ENCODE results near the gene ADCY1. TPM values are rescaled to one million over a fixed set of nuclear protein-coding genes. Genes with fewer than 3 reads are reported as not detected.

ADCY1 gene
- total RNA-seq, 2 experiments from 2014 or later: 0.03 TPM; not detected in 1

- TF ChIP-seq CTCF (IDR thresholded peaks at IDR 0.05): no peak
- H3K9me3 ChIP-seq (ENCODE audit: control insufficient read depth in 1 of 2, insufficient read depth in 1 of 2, low read length in 2 of 2): no peaks in the 10 kb centered on the region
- no peak overlapping the region for H3K27ac ChIP-seq (ENCODE audit: low read depth in 1 of 2, low read length in 2 of 2)
- no peak overlapping the region for H3K4me3 ChIP-seq (ENCODE audit: low read length)
- H3K27me3 ChIP-seq (ENCODE audit: control insufficient read depth in 1 of 2, insufficient read depth in 2 of 2, low read length in 2 of 2): no peaks in the 10 kb centered on the region
- Mint-ChIP-seq H3K36me3 (ENCODE audit: low read depth) (no peaks in the 10 kb centered on the region), H3K4me1 (ENCODE audit: low read depth) (no peaks in the 10 kb centered on the region), H3K9me3 (no peaks in the 10 kb centered on the region), H3K27ac (no peak overlapping the region), H3K4me3 (no peak overlapping the region), H3K27me3 (peaks cover 4% of the 10 kb centered on the region)
- DNase-seq (no peak), ATAC-seq (ENCODE audit: poor library complexity) (no peak)
- H3K36me3 ChIP-seq (ENCODE audit: insufficient read depth, low read length): no peaks in the 10 kb centered on the region
- ChIA-PET CTCF (interaction anchor here (0.9 kb wide), 1 partner anchor 24 kb away, joined by 3 read pairs; no protein-coding TSS in a partner anchor), POLR2A (no interaction called here)
- intact Hi-C loops (cut with DNase I, micrococcal nuclease): no loop called here
- no peaks in the 10 kb centered on the region for H3K4me1 ChIP-seq (ENCODE audit: insufficient read depth, low read length)
These were observed 117.9 kb downstream of the ADCY1 start for GRCh38 chr7:45692031-45692430.

DNA sequence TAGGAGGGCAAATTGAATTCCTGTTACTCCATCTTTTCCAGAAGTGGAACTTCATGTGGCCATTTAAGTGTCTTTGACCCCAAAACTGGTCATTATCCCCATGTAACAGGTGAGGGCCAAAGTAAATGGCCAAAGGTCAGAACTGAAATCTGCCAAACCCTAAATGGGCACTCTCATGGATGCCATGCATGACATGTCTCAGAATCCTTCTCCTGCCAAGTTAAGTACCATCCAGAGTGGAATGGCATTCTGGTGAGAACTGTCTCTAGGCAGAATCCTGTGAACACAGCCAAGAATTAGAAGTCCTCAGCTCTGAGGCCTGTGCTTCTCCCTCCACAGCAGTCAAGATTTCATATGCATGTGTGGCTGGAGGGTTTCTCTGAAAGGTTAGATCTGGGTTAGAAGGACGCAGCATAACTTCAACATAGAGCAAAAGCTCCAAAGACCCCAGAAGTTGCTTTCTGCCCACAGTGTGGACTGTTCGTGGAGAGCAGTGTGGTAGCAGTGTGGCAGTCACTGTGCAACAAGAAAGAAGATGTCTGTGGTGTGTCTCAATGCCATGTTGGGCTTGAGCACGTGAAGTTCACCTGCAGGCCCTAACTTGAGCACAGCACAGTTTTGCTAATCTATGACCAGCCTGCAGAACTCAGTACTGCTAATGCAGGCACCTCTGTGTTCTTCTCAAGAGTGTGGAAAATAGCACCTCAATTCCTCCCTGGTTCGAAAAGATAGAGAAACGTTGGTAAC, 121.3 kb downstream of the ADCY1 start:
- no peaks in the 10 kb centered on the region for H3K36me3 ChIP-seq (ENCODE audit: insufficient read depth, low read length)
- no peak overlapping the region for H3K27ac ChIP-seq (ENCODE audit: low read depth in 1 of 2, low read length in 2 of 2)
- H3K4me1 ChIP-seq (ENCODE audit: insufficient read depth, low read length): no peaks in the 10 kb centered on the region
- TF ChIP-seq CTCF (IDR thresholded peaks at IDR 0.05): no peak
- no peaks in the 10 kb centered on the region for H3K9me3 ChIP-seq (ENCODE audit: control insufficient read depth in 1 of 2, insufficient read depth in 1 of 2, low read length in 2 of 2)
- no peaks in the 10 kb centered on the region for H3K36me3 Mint-ChIP-seq (ENCODE audit: low read depth)
- no peak for DNase-seq
- H3K4me3 Mint-ChIP-seq: no peak overlapping the region
- no peaks in the 10 kb centered on the region for H3K27me3 ChIP-seq (ENCODE audit: control insufficient read depth in 1 of 2, insufficient read depth in 2 of 2, low read length in 2 of 2)
- no peaks in the 10 kb centered on the region for H3K4me1 Mint-ChIP-seq (ENCODE audit: low read depth)
- ATAC-seq (ENCODE audit: poor library complexity): no peak
- intact Hi-C loops (cut with DNase I, micrococcal nuclease): no loop called here
- H3K27ac Mint-ChIP-seq: no peak overlapping the region
- H3K9me3 Mint-ChIP-seq: no peaks in the 10 kb centered on the region
- H3K4me3 ChIP-seq (ENCODE audit: low read length): no peak overlapping the region
- peaks cover 9% of the 10 kb centered on the region for H3K27me3 Mint-ChIP-seq
- ChIA-PET POLR2A (no interaction called here), CTCF (no interaction called here)

DNA sequence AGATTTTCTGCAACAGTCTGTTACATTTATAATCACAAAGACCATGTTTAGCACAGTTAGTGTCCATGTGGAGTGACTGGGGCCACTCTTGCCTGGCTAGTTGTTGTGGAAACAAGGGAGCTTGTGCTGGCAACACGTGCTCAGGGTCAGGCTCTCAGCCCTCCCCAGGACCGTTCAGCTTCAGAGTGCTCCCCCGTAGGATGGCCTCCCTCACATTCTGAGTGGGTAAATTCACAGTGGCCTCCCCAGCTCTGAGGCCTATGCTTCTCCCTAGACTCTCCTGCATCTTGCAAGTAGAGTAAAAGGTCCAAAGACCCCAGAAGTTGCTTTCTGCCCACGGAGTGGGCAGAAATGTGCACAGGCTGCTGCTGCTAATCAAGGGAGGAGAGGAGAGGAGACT, 122.3 kb downstream of the ADCY1 start:
- H3K36me3 Mint-ChIP-seq (ENCODE audit: low read depth): no peaks in the 10 kb centered on the region
- TF ChIP-seq CTCF (IDR thresholded peaks at IDR 0.05): no peak
- Histone ChIP-seq H3K4me1 (ENCODE audit: insufficient read depth, low read length) (no peaks in the 10 kb centered on the region), H3K36me3 (ENCODE audit: insufficient read depth, low read length) (no peaks in the 10 kb centered on the region), H3K27me3 (ENCODE audit: control insufficient read depth in 1 of 2, insufficient read depth in 2 of 2, low read length in 2 of 2) (no peaks in the 10 kb centered on the region), H3K9me3 (ENCODE audit: control insufficient read depth in 1 of 2, insufficient read depth in 1 of 2, low read length in 2 of 2) (no peaks in the 10 kb centered on the region), H3K4me3 (ENCODE audit: low read length) (no peak overlapping the region), H3K27ac (ENCODE audit: low read depth in 1 of 2, low read length in 2 of 2) (no peak overlapping the region)
- no peak overlapping the region for H3K4me3 Mint-ChIP-seq
- intact Hi-C loops (cut with DNase I, micrococcal nuclease): no loop called here
- ATAC-seq (ENCODE audit: poor library complexity): no peak
- CTCF ChIA-PET: interaction anchor here (0.7 kb wide), 1 partner anchor 195 kb away, joined by 3 read pairs; no protein-coding TSS in a partner anchor
- POLR2A ChIA-PET: no interaction called here
- no peaks in the 10 kb centered on the region for H3K9me3 Mint-ChIP-seq
- H3K27ac Mint-ChIP-seq: no peak overlapping the region
- no peak for DNase-seq
- peaks cover 10% of the 10 kb centered on the region for H3K27me3 Mint-ChIP-seq
- H3K4me1 Mint-ChIP-seq (ENCODE audit: low read depth): no peaks in the 10 kb centered on the region

Measured in CD4-positive, alpha-beta T cell (primary cell).